Measurements from ENCODE around the gene MYEF2.

MYEF2 gene

DNA sequence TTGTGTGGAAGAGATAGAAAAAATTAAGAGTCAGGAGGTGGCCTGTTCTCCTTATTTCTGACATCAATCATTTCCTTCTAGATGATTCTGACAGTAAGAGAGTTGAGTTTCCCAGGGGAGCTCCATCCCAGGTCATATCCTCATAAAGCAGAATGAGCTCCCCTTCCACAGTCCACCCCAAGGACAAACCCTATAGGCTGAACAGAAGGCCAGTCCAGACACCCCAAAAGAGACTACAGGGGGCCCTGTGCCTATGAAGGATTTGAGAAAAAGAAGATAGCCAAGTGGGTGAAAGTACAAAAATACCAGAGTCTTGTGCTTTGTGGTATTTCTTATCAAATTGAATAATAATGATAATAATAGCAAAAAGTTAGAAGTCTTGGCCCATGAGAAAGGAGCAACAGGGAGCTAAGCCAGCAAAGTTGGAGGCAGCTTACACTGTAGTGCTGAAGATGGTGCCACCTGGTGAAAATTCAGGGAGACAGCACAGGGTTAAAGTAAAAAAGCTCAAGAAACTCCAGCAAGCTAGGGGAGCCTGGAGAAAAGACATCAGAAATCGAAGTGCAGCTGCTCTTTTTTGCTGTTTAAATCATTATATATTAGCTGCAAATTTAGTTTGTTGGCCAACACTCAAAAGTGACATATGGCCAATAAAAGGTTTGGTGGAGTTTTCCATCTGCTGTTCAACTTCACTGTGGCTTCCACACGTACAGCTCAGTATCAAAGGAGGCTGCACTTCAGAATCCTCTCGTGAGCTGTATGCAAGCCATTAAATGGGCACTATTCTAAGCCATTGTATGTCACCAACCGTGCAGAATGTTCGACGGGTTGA is 93.1 kb downstream of the MYEF2 start:
- no peak for DNase-seq

Data from CD4-positive, alpha-beta T cell treated with Interleukin-12 subunit alpha and Interleukin-12 subunit beta, for 1 hour (primary cell).